Muscle of arm (tissue), 12 donors: ENCODE results near the gene STEAP1B. TPM values are rescaled to one million over a fixed set of nuclear protein-coding genes. Genes with fewer than 3 reads are reported as not detected.
"Not testable (repeated sequence)": the region's sequence is repeated elsewhere in the genome, so short reads cannot be mapped to it uniquely, and the experiment has no call there.

Experiments
- DNase-seq: peaks from one replicate; pipeline ENCODE4 v3.0.0-alpha.2; 2013
- polyA plus RNA-seq, 12 donors: library from polyadenylated mRNA; unstranded; fragments of 120-200 nt; gene quantifications; one replicate each; pipeline ENCODE4 v1.2.1, GENCODE V29; 2013; ENCODE audit not compliant: insufficient read length in 12 of 12

The STEAP1B gene
- polyA plus RNA-seq, 12 donors: 1.5 to 3.4 (median 2.6) TPM; not detected in 2

DNA sequence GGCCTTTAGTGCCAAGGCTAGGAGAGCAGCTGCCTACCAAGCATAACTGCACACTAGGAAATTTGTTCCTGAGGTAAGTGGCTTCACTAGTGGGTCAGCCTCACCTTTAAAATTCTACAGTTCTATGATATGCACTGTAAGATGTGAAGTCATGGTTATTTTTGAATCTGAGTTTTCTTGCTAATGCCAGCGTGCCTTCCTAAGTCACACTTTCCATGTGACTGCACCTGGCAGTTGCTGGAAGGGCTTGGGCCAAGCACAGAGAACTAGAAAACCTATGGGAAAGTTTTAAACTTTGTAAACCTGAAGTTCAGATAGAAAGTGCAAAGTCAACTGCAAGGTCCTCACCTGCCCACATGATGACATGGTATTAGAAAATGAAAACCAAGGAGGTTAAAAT lies 42.5 kb downstream of the STEAP1B start:
- no peak for DNase-seq

- DNase-seq: no peak
These were observed 45.5 kb downstream of the STEAP1B start for GRCh38 chr7:22454446-22454845.

DNA sequence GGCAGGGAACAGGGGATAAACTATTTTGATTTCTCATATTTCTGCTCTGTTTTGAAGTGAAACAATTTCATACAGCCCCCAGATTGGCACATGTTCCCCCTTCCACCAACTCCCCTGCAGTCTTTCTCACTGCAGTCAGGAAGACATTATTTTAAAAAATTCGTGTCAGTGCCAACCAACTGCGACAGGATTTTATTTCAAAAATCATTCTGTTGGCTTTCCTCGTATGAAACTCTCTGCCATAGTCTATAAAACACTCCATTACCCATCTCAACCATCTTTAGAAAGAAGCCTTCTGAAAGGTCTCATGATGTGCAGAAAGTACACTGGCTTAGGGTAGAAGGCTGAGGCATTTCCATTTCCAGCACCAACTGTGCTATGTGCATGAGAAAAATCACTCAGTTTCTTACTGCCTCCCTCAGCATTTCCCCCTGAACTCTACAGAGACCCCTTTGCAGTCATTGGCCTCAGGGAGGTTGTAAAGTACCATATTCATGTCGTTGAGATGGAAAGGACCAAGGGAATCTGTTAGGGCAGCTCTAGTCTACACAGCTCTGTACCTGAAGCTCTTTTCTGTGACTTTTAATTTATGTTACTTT lies 46.9 kb downstream of the STEAP1B start:
- DNase-seq: no peak

DNA sequence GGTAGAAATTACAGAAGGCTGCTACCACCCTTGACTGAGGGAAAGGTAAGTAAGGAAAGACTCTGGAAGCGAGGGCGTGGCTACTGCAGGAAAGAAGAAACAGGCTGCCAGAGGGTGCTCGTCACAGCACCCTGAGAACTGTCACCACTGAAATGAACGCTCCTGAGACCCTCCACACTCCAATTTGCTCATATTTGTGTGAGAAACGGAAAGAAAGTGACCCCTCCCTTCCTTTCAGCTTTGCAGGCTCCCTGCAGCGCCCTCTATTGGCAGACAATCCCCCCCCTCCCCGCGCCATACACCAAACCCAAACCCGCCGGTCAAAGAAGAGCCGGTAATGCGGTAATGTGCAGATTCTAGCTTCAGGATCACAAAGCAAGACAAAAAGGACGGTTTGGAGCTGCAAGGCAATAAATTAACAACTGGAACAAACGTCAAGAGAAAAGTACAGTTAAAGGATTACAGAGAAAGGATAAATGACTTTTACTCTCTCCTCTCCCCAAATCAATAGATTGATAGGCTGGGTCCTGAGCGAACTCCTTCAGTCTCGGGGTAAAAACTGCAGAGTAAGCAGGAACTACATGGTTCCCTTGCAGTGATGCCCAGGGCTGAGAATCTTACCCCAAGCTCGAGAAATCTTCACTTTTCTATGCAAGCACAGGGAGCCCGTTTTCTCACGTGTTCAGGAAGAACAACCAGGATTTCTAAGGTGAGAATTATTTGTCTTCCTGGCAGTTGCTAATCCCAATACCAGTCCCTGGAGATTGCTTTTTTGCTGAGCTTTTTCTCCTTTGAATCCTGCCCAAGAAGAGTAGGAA lies 47.6 kb downstream of the STEAP1B start:
- DNase-seq: peak; percentile 50

DNA sequence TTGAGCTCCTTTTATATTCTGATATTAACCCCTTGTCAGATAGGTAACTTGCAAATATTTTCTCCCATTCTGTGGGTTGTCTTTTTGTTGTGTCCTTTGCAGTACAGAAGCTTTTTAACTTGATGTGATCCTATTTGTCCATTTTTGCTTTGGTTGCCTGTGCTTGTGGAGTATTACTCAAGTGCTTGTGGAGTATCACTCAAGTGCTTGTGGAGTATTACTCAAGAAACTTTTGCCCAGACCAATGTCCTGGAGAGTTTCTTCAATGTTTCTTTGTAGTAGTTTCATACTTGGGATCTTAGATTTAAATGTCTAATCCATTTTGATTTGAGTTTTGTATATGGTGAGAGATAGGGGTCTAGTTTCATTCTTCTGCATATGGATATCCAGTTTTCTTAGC lies 50.0 kb downstream of the STEAP1B start:
- not testable (repeated sequence) for DNase-seq

DNA sequence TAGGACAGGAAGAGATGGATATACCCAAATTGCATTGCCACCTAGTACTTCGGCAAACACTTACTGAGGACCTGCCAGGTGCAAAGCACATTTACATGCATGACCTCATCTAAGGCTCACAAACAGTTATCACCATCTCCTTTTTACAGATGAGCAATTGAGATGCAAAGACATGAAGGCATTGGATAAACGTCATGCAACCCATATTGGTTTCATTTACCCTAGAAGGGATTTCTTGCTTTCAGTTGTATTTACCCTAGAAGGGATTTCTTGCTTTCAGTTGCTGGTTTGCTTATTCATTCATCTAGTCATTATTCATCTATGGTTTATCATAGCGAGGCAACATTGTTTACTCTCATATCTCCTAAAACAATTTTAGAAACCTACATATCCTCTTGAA lies 52.2 kb downstream of the STEAP1B start:
- no peak for DNase-seq

DNA sequence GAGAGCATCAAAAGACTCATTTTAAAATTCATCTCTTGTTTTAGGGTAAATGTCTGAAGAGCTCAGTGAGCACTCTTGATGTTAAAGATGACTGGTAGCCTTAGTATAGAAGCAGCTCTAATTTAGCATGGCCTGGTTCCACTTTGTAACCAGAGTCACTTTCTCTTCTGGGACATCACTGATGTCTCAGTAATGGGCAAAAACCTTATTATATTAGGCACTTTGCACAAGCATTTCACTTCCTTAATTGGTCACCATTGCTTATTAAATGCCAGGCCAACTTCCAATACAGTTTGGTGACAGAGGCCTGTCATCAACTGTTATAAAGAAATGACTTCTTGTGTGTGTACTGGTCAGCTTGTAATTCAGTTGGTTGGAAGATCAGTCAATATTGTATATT lies 53.0 kb downstream of the STEAP1B start:
- no peak for DNase-seq

- no peak for DNase-seq
These were observed 54.1 kb downstream of the STEAP1B start for GRCh38 chr7:22445853-22446252.

GRCh38 chr7:22445140-22445743 lies 54.7 kb downstream of the STEAP1B start:
- peak; percentile 52 for DNase-seq

DNA sequence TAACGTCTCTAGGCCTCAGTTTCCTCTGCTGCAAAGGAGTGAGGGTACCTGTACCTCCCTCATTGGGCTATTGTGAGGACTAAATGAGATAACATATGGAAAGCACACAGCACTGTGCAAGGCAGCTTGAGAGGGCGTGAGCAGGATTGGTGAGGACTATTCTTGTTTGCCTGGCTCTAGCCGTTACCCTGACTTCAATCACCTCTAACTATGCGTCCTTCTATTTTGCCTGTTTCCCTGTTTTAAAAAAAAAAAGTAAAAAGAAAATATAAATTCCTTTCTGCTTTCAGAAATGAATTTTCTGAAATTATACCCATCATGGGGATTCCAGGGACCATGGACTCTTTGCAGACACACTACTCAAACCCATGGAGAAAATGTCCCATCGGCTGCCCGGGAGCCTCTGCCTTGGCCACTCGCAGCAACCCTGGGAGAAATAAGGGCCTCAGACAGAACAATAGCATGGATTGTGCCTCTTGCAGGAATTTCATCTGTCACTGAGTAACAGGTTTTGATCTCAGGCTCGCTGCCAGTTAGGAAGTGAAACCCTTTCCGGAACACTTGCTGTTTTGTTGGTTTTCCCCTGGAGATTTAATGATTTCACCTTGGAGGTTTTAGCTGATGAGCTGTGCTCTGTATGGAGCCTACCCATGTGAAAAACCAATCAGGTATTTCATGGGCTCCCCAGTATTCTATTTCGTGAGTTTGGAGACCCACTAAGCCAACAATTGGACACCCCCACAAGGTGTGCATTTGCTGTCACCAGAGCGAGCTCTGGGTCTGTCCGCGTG lies 55.6 kb downstream of the STEAP1B start:
- DNase-seq: no peak

DNA sequence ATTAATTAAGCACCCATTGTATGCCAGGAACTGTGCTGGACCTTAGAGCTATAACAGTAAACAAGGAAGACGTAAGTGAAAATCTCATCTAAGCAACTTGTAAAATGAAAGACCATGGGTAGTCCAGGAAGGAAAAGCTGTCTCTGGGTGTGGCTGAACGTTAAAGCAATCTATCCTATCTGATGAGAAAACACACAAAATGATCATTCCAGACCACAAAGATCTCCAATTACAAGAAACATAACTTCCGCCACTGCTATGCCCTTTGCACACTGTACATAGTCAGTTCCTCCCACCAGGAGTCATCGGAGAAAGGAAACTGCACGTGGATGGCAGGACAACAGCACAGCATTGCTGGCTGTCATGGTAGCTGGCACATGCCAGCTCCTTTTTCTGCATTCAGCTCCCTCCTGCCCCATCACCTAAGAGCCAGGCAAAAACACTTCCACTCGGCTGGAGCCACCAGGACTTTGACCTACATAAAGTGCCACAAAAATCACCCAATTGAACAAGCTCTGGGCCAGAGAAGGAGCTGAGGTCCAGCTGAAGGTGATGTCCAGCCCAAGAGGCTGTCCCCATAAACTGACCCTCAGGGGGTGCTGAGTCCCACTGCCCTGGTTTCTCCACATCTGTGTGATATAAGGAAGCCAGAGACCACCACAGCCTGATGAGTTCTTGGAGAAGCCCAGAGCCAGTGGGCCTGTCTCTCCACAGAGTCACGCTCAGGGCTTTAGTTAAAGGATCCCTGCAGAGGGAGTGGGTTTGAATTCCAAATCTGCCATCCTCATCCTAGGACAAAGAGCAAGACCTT lies 56.4 kb downstream of the STEAP1B start:
- DNase-seq: no peak

- DNase-seq: no peak
These were observed 57.1 kb downstream of the STEAP1B start for GRCh38 chr7:22442882-22443369.

- DNase-seq: no peak
These were observed 57.7 kb downstream of the STEAP1B start for GRCh38 chr7:22442187-22442881.

GRCh38 chr7:22441157-22441556 lies 58.8 kb downstream of the STEAP1B start:
- no peak for DNase-seq

GRCh38 chr7:22438994-22439393 lies 61.0 kb downstream of the STEAP1B start:
- DNase-seq: no peak

GRCh38 chr7:22436552-22436951 lies 63.4 kb downstream of the STEAP1B start:
- DNase-seq: not testable (repeated sequence)

DNA sequence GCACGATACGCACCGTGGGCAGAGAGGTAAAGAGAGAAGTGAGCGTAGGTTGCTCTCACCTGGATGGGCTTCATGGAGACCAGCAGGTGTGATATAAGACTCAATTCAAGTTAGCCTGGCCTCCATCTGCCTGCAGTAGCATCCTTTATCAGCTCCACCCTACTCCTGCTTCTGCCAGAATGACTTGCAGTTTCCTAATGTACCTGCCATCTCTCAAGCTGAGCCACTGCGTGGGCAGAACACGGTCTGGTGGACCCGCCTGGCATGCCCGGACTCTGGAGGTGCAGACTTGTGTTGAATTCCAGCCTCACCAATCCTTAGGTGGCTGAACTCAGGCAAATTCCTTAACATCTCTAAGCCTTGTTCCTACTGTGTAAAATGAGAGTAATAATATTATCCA lies 64.3 kb downstream of the STEAP1B start:
- no peak for DNase-seq

GRCh38 chr7:22435105-22435504 lies 64.9 kb downstream of the STEAP1B start:
- DNase-seq: no peak

GRCh38 chr7:22433710-22434460 lies 66.1 kb downstream of the STEAP1B start:
- no peak for DNase-seq
